NCI-H2196 (cell line): Measurements from ENCODE around the gene LRRC38.

Source experiments
- DNase-seq: peaks from one replicate; lab custom pipeline; 2025; ENCODE audit not compliant: unreplicated experiment; lab: John Stamatoyannopoulos, UW

The LRRC38 gene

GRCh38 chr1:13517193-13517812 is 3.5 kb upstream of the LRRC38 start:
- no peak for DNase-seq

DNA sequence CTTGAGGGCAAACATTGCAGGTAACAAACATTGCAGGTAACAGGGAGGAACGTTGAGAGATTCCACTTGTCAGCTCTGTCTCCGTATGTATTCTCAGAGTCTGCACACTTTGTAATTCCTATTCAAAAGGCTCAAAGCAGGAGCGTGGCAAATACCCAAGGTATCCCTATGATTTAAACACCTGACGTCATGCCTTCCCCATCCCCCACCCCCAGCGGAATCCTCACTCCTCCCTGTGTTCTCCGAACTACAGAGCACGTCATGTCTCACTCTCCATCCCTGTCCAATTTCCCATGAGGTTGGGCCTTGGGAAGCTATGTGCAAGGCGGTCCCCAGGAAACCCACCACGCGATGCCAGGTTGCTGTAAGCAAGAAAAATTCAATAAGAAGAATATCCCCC is 2.8 kb upstream of the LRRC38 start:
- DNase-seq, result no peak

DNA sequence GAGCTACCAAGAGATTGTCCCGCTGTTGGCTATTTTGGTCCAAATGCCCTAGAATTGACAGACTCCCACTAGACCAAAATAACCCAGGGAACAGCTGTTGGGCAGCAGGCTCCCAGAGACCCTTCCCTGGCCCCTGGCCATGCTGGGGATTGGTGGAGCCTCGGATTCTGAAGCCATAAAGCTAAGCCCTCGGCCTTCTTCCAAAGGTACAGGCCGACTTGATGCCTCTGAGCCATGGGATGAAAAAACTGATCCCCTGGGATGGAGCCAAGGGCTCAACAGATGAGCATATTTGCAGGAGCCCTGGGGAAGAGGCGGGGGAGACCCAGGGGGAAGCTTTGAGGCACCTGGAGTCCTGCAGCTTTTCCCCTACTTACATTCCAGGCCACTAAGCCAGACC is 1.0 kb upstream of the LRRC38 start:
- no peak for DNase-seq

- no peak for DNase-seq
Measured at GRCh38 chr1:13513063-13513894, 524 bp downstream of the LRRC38 start.

- DNase-seq, result no peak
Measured at GRCh38 chr1:13512472-13512871, 1.3 kb downstream of the LRRC38 start.

DNA sequence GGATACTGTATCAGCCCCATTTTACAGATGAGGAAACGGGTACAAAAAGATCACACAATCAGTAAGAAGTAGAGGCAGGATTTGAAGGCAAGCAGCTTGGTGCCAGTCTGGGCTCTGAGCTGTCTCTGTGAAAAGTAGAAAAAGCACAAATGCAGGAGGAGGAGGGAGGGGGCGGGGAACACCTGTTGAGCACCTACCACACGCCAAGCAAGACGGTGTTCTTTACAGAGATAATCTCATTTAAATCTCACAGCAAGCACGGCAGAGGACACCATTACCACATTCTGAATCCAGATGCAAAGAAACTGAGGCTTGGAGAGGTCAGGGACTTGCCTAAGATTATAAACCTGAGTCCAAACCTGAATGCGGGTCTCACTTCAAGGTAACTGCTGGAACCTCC is 3.3 kb downstream of the LRRC38 start:
- DNase-seq, result no peak

DNA sequence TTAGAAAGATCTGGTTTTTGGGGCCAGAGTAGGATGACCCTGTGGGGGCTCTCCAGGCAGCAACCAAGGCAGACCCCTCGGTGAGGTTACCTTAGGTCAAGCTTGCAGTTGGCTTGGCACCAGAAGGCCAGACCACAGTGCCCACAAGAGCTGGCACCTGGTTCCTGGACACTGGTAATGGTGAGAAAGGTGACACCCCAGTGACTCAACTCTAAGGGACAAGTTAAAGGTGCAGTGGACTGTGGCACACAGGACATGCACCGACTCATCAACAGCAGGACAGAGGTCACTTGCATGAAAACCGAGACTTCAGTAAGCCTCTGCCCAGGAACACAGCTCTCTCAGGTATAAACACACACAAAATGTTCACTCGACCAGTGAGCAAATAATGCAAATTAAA is 6.7 kb downstream of the LRRC38 start:
- no peak for DNase-seq

DNA sequence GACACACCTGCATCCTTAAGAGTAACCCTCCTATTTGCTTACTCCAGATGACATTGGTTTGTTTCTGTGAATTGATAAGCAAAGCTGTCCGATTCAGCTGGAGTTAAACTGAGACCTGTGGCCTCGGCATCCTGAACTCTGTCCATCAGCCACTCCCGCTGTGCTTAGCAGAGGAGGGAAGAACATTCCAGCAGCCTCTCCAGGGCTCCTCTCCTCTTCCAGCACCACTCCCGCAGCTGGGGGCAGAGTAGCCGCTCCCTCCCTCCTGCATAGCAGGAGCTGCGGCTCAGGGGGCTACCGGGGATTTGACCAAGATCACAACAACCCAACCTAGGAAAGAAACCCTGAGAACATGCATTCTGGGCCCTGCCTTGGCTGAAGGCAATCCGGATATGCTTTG is 8.8 kb downstream of the LRRC38 start:
- DNase-seq, result no peak

DNA sequence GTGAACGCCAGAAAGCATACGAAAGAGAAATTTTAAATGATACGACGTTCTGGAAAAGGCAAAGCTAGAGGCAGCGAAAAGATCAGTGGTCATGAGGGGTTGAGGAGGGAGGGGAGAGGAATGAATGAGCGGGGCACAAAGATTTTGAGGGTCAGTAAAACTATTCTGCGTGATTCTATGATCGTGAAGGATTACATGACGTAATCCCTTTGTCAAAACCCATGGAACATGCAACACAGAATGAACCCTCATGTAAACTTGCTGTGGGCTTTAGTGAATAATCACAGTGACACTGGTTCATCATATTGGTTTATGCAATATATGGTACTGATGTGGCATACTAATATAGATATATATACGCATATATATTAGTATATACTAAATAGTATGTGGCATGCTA is 13.0 kb downstream of the LRRC38 start:
- DNase-seq, result no peak

- no peak for DNase-seq
Measured at GRCh38 chr1:13499422-13499821, 14.4 kb downstream of the LRRC38 start.

GRCh38 chr1:13498553-13498952 is 15.2 kb downstream of the LRRC38 start:
- no peak for DNase-seq

- no peak for DNase-seq
Measured at GRCh38 chr1:13495186-13495585, 18.6 kb downstream of the LRRC38 start.

GRCh38 chr1:13494712-13495111 is 19.1 kb downstream of the LRRC38 start:
- no peak for DNase-seq

- DNase-seq, result no peak
Measured at GRCh38 chr1:13494025-13494424, 19.8 kb downstream of the LRRC38 start.

DNA sequence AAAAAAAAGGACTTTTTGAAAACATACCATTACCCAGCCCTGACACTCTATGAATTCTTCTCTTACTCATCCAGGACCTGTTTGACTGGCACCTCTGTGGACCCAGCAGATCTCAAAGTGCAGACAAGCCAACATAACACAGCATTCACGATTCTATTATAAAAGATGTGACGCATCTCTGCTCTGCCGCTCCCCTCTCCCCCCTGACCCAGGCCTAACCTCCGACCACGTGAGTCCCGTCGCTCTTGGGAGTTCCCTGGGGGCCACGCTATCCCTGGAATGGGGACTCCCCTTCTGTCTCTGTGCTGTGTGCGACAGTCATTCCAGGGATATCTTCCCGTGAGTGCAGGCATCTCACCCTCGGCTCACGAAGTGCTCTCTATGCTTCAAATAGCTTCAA is 21.1 kb downstream of the LRRC38 start:
- DNase-seq, result no peak

DNA sequence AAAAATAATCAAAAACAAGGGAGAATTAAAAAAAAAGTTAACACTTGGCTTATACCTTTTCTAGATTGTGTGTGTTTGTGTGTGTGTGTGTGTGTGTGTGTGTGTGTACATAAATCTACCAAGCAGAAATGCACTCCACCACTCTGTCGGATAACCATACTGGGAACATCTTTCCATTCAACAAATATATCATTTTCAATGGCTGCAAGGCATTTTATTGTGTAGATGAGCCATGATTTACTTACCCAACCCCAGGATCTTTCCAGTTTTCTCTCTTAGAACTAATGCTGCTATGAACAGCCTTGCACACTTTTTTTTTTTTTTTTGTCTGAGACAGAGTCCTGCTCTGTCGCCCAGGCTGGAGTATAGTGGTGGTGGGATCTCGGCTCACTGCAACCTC is 25.8 kb downstream of the LRRC38 start:
- DNase-seq, result no peak

DNA sequence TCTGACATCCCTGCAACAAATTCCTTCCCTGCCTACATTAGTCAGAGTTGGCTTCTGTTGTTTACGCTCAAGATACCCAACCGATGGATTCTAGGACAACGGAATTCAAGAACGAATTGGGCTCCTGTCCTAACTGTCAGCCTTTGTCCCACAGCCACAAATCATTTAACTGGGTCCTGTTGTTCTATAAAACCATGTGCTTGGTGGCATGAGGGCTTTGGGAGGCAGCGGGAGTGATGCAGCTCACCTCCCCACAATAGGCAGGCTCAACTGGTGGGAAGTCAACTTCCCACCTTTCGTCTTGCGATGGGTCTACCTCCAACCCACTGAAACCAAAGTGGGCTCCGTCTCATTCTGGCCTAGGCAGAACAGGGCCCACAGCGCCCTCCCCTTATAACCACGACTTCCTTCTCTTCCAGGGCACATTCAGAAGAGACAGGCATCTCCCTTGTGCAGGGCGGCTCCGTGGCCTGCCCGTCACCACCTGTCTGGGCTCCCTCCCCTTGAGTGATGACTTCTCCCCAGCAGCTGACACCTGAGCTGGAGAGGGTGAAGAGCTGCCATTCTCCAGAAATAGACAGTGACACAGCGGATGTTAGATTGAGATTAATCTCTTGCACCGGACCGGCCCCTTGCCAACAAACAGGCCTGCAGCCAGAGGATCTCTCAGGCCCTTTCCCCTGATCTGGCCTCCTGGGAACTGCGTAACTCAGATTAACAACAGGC is 26.5 kb downstream of the LRRC38 start:
- no peak for DNase-seq

DNA sequence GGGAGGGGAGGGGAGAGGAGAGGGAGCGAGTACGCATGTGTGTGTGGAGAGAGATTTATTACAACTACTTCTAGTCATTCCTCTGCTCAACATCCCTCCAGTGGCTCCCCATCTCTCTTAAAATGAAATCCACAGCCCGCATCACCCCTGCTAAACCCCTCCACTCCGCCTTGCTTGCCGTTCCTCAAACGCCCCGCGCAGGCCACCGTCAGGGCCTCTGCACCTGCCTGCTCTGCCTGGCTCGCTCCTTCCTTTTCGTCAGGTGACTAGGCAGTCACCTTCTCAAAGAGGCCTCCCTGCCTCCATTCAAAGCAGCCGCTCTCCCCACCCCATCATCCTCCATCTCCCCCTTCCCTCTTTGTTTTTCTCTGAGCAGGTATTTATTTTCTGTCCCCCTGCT is 29.9 kb downstream of the LRRC38 start:
- no peak for DNase-seq

DNA sequence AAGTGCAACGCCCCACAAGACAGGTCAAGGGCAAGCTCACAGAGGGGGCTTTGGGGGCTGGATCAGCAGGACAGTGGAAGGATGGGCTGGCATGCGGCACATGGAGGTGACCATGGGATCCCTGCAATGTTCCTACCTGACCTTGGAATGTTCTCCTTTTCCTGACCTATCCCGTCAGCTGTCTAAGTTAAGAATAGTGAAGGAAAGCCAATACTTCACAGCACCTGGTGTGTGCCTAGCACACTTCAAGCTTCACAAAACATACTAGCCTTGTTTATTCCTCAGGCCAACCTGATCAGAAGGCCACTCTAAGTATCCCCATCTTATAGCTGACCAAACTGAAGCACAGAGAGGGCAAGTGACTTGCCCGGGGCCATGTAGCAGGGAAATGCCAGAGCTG is 31.2 kb downstream of the LRRC38 start:
- DNase-seq, result no peak

DNA sequence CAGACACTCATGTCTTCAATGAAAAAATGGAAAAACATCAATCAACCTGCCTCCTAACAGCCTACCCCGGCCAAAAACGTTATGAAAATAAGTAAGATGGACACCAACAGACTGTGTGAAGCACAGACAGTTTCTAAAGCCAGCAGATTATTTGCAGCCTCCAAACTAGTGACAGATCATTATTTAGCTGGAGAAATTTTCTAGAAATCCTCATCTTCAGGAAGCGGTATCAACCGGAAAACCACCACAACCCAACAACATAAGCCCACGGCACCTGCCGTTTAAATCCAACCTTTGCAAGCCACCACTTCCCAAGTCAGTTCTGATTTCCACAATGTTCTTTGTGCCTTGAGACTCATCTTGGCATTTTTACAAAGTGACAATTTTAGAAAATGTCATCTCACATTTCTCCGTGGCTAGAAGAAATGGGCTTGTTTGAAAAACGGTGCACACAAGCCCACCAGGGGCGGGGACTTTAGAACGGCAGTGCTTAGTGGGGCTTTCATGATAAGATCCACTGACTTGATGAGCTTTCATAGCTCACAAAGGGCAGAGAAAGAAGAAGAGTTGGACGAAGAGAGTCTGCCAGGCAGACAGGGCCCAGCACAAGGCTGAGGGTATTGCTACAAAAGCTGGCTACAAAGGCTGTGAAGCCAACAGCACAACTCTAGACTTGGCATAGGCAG is 34.5 kb downstream of the LRRC38 start:
- DNase-seq, result no peak

- no peak for DNase-seq
Measured at GRCh38 chr1:13478692-13479091, 35.1 kb downstream of the LRRC38 start.

DNA sequence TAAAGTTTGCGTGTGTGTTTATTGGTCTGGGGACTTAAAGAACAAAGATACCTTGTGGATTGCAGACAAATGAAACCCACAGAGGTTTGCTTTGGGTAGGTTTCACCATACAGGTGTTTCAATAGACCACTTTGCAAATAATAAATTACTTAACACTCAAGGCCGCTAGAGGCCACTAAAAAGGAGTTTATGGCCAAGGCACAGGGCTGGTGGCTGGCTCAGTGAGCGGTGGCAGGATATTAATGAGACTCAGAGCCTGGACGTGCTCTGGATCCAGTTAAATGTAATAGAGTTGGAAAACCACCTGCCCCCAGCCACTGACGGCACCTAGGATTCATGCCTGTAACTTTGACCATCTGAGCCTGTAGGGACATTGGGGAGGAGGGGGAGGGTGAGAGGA is 44.5 kb downstream of the LRRC38 start:
- peak; percentile 4 for DNase-seq
